Nucleus accumbens (tissue), 56 donors: ENCODE results near the gene PMM1.
A peak's percentile ranks its signal among the peaks of the same experiment; 100 is the strongest.
"Not testable (repeated sequence)": the region's sequence is repeated elsewhere in the genome, so short reads cannot be mapped to it uniquely, and the experiment has no call there.

Source experiments
- DNase-seq, 56 donors: peaks; one replicate each; lab custom pipeline; 2025; lab: John Stamatoyannopoulos, UW

PMM1 gene

DNA sequence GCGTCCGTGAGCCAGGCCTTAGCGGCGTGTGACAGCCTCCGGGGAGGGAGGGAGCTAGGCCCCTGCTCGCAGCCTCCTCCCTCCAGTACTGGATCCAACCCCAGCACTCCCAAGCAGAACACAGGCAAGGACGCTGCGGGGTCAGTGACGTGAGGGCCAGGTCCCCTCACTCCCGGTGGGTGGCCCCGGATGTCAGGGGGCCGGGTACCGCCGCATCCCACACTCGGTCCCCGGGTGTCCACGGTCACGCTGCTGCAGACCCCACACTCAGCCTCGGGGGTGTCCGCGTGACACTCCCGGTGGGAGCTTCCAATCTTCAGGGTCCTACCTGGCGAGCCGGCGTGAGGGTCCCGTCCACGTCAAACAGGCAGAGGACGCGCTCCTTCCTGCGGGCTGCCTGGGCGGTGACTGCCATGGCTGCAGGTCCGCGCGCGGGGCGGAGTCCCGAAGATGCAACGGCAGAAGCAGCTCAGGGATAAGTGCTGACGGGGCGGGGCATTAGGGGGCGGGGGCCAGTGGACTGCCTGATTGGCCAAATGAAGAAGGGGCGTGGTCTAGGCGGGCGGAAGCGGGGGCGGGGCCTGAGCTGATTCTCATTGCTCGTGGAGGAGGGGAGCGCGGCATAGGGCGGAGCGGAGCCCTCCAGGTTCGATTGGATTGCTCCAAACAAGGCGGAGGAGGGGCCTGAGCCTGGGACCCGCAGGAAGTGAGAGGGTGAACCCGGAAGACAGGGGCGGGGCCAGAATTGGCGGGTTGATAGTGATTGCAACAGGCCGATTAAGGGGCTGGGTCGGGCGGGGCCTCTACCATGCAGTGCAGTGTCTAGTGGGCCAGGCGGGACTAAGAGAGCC, at the start of gene PMM1:
Gene PMM1, minus strand, starts transcription at position 450 of the 851 bp plus-strand sequence. Its CDS starts 35 bp downstream, at position 415.
- peak; percentile 89 to 100 (median 100) for DNase-seq

DNA sequence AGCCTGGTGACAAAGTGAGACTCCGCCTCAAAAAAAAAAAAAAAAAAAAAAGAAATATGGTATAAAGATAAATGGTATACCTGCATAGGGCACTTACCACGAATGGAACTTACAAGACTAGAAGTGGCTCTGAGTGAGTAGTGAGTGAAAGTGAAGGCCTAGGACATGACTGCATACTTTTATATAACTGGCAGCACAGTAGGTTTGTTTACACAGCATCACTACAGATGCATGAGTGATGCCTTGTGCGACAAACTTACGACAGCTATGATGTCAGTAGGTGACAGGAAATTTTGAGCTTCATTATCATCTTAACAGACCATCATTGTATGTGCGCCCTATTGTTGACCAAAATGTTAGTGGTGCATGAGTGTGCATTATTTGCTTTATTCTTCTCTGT, 49.1 kb upstream of the PMM1 start:
- no peak for DNase-seq

- no peak for DNase-seq
Measured at GRCh38 chr22:41638124-41638523, 48.5 kb upstream of the PMM1 start.

GRCh38 chr22:41637623-41638022, 48.0 kb upstream of the PMM1 start:
- not testable (repeated sequence) for DNase-seq

DNA sequence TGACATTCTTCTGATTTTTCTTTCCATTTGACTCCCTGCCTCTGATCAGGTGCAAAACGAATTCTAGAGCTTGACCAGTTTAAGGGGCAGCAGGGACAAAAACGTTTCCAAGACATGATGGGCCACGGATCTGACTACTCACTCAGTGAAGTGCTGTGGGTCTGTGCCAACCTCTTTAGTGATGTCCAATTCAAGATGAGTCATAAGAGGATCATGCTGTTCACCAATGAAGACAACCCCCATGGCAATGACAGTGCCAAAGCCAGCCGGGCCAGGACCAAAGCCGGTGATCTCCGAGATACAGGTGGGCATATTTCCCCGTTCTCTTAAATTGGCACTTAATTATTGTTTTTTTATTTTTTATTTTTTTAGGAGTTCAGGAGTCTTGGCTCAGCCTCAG, 46.8 kb upstream of the PMM1 start:
- DNase-seq, result peak in 3 of 56 donors; percentile 2 to 57 (median 3)

GRCh38 chr22:41634610-41635009, 45.0 kb upstream of the PMM1 start:
- DNase-seq, result not testable (repeated sequence)

- not testable (repeated sequence) for DNase-seq
Measured at GRCh38 chr22:41631615-41632014, 42.0 kb upstream of the PMM1 start.

DNA sequence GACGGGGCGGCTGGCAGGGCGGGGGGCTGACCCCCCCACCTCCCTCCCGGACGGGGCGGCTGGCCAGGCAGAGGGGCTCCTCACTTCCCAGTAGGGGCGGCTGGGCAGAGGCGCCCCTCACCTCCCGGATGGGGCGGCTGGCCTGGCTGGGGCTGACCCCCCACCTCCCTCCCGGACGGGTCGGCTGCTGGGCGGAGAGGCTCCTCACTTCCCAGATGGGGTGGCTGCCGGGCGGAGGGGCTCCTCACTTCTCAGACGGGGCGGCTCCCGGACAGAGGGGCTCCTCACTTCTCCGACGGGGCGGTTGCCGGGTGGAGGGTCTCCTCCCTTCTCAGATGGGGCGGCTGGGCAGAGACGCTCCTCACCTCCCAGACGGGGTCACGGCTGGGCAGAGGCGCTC, 41.5 kb upstream of the PMM1 start:
- not testable (repeated sequence) for DNase-seq

DNA sequence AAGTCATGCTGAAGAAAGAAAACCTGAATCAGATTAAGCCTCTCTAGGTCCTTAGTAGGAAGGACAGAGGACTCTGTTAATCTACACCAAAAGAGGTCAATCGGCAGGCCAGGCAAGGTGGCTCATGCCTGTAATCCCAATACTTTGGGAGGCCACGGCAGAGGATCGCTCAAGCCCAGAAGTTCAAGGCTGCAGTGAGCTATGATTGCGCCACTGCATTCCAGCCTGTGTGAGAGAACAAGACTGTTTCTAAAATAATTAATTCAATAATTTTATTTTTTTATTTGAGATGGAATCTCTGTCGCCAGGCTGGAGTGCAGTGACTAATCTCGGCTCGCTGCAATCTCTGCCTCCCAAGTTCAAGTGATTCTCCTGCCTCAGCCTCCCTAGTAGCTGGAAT, 35.9 kb upstream of the PMM1 start:
- no peak for DNase-seq

DNA sequence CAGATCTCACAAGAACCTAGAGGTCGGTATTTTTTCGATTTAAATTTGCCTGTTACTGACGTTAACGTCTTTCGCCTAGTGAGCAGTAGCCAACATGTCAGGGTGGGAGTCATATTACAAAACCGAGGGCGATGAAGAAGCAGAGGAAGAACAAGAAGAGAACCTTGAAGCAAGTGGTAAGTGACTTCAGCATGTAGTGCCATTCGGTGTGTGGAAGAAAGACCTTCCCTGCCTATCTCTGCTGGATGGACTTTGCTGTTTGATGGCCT, 32.2 kb upstream of the PMM1 start:
- no peak for DNase-seq

GRCh38 chr22:41621099-41621910, 31.7 kb upstream of the PMM1 start, which contains the start of gene XRCC6:
Gene XRCC6 (plus strand): TSS chr22:41621295. CDS start chr22:41622005, 710 bp downstream.
- DNase-seq, result peak; percentile 90 to 100 (median 99)

- DNase-seq, result peak in 2 of 56 donors; percentile 36 to 42
Measured at GRCh38 chr22:41620589-41621098, 31.0 kb upstream of the PMM1 start, which contains the start of gene DESI1. Gene DESI1 (minus strand): TSS chr22:41621043. CDS start chr22:41620839, 204 bp downstream.

- DNase-seq, result peak in 34 of 56 donors; percentile 7 to 52 (median 32)
Measured at GRCh38 chr22:41619979-41620588, 30.4 kb upstream of the PMM1 start.

GRCh38 chr22:41613456-41613855, 23.8 kb upstream of the PMM1 start:
- DNase-seq, result peak in 1 of 56 donors; percentile 3

DNA sequence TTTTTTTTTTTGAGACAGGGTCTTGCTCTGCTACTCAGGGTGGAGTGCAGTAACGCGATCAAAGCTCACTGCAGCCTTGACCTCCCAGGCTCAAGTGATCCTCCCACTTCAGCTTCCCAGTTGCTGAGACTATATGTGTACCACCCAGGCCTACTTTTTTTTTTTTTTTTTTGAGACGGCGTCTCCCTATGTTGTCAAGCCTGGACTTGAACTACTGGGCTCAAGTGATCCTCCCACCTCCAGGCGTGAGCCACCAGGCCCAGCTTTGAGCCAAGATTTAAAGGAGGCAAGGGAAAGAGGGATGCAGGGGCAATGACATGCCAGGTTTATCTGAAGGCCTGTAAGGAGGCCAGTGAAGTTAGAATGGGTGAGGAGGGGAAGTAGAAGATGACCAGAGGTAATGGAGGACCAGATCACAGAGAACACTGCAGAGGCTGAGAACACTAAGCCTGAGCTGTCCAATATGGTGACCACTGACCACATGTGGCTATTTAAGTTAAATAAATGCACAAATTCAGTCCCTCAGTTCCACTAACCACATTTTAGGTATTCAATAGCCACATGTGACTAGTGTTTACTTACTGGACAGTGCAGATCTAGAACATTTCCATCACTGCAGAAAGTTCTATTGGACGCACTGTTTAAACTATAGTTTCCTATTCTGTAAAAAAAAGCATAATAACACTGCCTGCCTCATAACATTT, 23.1 kb upstream of the PMM1 start:
- DNase-seq, result no peak

GRCh38 chr22:41608386-41608785, 18.7 kb upstream of the PMM1 start:
- DNase-seq, result no peak

DNA sequence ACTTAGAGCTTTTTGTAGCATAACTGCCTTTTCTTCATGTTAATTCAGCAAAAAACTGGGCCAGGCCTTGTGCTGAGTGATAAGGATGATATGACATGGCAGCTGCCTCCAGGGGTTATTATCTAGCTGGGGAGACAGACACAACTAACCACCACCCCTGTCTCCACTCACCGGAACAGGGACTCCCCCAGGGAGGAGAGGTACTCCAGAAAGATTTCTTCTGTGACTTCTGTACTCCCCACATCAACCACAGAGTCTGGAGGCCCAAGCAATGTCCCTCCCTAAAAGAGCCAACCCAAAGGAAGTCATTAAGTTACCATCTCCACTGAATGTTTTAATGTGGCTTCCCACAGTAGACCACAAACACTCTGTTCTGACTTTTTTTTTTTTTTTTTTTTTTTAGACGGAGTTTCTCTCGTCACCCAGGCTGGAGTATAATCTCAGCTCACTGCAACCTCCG, 14.3 kb upstream of the PMM1 start:
- DNase-seq, result no peak

DNA sequence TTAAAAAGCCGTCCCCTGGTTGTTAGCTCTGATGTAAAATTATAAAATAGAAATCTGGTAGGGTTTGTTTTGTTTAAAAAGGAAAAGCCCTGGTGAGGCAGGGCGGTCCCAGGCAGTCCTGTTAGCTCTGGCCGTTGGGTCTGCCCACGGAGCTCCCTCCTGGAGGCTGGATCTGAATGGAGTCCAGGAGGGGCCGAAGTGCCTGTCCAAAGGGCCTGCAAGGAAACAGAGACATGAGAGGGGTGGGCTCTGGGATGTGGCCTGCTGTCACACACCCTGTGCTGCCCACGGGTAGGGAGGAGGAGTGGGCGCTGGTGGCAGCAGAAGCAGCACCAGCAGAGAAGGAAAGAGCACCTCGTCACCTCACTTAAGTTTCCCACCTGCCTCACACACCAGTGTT, 11.3 kb upstream of the PMM1 start:
- DNase-seq, result no peak

DNA sequence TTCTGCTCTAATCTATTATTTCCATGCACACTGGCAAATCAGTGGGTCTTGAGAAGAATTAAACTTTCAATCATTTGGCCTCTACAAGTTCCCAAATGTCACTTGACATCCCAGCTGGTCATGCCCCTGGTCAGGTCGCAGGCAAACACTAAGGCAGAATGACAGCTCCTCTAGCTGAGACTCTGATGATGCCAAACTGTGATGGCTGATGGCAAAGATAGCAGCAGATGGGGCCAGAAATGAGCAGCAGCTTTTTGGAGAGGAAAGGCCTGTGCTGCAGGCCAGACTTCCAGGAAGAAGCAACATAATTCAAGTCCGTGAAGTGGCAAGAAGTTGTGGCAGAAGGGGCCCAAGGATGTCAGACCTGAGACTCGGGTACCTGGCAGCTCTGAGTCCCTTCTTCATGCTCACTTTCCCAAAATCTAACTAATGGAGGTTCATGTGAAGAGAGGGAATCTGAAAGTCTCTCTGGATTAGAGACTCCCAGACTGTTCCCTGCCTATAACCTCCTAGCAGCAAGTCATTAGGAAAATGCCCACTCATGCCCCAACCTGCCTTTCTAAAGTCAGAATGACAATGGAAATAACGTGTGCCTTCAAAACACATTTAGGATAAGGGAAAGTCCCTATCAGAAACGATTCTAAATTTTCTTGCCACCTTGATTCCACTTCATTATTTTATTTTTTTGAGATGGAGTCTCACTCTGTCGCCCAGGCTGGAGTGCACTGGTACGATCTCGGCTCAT, 9.4 kb upstream of the PMM1 start:
- DNase-seq, result no peak
